GM18870 (cell line): ENCODE data around the gene KCNK1.
"Not testable (repeated sequence)": the region's sequence is repeated elsewhere in the genome, so short reads cannot be mapped to it uniquely, and the experiment has no call there.

ENCODE experiments used
- ATAC-seq: cut with Tn5 transposase; IDR thresholded peaks from one replicate; pipeline ENCODE4 v1.9.1; 2021; ENCODE audit warnings: moderate library complexity; ENCODE audit not compliant: unreplicated experiment

Gene KCNK1

GRCh38 chr1:233607252-233608119, 6.4 kb upstream of the KCNK1 start:
- ATAC-seq = peak; percentile 63

GRCh38 chr1:233608988-233609387, 4.9 kb upstream of the KCNK1 start:
- ATAC-seq = no peak

DNA sequence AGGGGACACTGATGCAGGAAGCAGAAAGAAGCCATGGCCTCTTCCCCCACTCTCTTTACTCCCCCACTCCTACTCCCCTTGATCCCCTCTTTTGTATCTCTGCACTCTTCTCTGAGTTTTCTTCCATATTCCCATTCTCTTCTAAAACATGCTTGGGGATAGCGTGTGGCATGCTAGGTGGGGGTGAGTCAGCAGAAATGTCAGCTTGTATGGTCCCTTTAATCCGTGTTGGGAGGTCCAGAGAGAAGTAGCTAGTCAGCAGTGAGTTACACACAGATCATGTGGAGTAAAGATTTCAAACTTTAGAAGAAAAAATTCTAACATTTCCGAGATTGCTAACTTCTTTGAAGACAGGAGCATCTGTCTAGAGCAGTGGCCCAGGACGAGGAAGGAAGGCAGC, 4.0 kb upstream of the KCNK1 start:
- no peak for ATAC-seq

- no peak for ATAC-seq
These were observed 3.3 kb upstream of the KCNK1 start for GRCh38 chr1:233610628-233611027.

DNA sequence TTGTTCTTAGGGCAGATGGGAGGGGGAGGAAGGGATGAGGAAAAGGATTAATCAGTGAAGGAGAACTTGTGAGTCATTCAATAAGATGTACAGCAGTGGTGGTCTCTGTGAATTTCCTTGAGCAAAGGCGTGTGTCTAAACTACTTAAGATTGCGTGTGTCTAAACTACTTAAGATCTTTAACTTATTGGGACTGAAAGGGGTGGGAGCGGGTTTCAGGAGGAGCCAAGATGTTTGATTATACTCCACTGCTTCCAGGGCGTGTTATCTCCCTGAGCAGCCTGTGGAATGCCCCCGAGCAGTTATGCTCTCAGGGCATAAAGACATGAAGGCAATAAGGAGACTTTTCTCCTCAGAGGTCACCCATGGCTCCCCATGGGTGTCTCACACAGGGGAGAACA, 2.5 kb upstream of the KCNK1 start:
- not testable (repeated sequence) for ATAC-seq

GRCh38 chr1:233614173-233614742, 352 bp downstream of the KCNK1 start:
- ATAC-seq = no peak

- no peak for ATAC-seq
These were observed 1.0 kb downstream of the KCNK1 start for GRCh38 chr1:233614743-233615521.

- no peak for ATAC-seq
These were observed 1.7 kb downstream of the KCNK1 start for GRCh38 chr1:233615571-233615970.

- ATAC-seq = no peak
These were observed 3.1 kb downstream of the KCNK1 start for GRCh38 chr1:233617025-233617424.

GRCh38 chr1:233619414-233619813, 5.5 kb downstream of the KCNK1 start:
- not testable (repeated sequence) for ATAC-seq

DNA sequence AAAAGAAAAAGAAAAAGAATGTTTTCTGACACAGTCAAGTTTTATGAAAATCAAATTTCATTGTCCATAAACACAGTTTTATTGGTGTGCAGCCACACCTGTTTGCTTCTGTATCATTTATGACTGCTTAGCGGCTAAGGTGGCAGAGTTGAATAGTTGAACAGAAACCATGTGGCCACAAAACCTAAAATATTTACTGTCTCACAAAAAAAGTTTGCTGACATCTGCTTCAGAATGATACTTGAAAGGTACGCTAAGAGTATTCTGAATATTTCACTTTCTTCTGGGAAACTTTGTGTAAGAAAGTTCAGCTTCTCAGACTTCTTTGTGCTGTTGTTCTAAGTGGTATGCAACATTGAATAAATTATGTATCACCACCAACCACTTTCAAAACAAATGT, 6.2 kb downstream of the KCNK1 start:
- ATAC-seq = peak; percentile 55

GRCh38 chr1:233621923-233622322, 8.0 kb downstream of the KCNK1 start:
- ATAC-seq = no peak

DNA sequence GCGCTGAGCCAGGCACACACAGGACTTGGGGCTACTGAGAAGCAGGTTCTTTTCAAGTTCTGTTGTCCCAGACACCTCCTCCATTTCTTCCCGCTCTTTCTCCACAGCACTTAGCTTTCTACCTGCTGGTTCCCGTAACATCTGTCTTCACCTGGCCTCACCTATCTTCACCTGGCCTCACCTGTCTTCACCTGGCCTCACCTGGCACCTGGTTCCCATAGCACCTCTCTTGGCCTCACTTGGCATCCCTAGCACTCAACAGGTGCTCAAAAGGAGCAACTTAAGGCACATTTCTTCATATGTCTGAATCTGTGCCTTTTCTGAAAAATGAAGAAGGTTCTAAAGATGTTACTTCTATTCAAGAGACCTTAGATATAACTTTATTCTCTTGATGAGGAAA, 10.4 kb downstream of the KCNK1 start:
- no peak for ATAC-seq

DNA sequence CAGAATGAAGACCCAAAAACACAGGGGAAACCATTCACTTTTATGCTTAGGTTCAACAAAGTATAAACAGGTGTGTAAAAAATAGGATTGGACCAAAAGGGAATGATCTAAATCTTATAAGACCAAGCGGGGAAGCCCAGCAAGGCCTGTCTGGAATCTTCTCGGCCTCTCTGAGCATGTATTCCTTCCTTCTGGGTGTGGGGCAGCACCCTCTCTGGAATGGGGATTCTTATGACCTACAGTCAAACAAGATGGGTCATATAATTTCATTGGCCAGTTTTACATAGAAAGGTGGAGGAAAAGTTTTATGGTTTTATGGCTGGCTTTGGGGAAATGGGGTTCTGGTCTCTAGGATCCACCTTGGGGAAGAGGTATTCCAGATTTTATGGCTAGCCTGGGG, 11.2 kb downstream of the KCNK1 start:
- ATAC-seq = no peak

- no peak for ATAC-seq
These were observed 11.6 kb downstream of the KCNK1 start for GRCh38 chr1:233625510-233625981.

GRCh38 chr1:233627376-233627775, 13.5 kb downstream of the KCNK1 start:
- no peak for ATAC-seq

DNA sequence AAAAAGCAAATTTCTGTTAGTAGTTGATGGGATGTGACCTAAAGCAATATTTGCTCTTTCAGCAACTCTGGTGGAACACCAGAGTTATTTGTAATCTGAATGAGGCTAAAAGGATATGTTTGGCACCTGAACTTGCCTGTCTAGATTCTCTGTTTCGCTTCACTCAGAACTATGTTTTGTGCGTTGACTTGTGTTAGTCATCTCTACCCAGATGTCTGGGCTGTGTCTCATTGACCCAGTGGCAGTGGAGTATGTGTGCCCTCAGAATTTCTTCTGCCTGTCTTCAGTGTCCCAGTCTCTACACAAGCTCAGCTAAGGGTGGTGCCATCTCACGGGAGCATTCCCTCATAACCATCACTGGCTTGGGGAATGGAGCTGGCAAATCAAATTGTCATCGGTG, 13.9 kb downstream of the KCNK1 start:
- peak; percentile 72 for ATAC-seq

DNA sequence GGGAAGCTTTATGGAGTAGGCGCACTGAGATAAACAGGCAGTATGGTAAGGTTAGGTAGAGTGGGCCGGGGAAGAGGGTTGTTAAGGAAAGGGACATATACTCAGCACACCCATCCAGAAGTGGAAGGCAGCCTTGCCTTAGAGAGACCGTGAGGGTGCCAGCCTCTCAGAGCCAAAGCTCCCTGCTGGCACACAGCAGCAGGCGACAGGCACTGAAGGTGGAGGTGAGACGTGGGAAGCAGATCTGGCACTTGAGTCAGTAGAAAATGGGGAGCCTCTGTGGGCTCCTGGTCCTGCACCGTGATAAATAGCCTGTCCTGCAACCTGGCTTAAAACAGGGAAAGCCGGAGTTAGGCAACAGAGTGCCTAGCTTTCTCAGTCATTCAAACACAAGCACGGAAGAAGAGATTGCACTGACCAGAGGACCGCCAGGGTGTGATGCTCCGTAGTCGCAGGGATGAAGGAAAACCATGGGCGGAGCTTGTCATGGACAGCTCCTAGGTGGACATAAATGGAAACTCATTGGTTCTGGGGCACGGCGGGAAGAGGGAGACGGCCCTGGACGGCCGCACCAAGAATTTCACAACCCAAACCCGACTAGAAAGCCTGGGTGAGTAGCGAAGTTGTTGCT, 15.5 kb downstream of the KCNK1 start:
- ATAC-seq = no peak

- no peak for ATAC-seq
These were observed 18.0 kb downstream of the KCNK1 start for GRCh38 chr1:233631810-233632405.

GRCh38 chr1:233632436-233632835, 18.5 kb downstream of the KCNK1 start:
- no peak for ATAC-seq
